Uterus (tissue), 4 donors: ENCODE results near the gene DHDH. TPM values are rescaled to one million over a fixed set of nuclear protein-coding genes. Genes with fewer than 3 reads are reported as not detected.
A peak's percentile ranks its signal among the peaks of the same experiment; 100 is the strongest.

Source experiments
- DNase-seq, 2 donors: peaks; one replicate each; pipeline ENCODE4 v3.0.0-alpha.2; 2019 to 2020
- H3K27ac ChIP-seq, 2 donors: fragments of 200-600 bp; sonication (generic); 1 replicate in 1 of 2; 2 replicates in 1 of 2; pipeline ENCODE4 v1.5.1; 2016 to 2018
- H3K27me3 ChIP-seq, 2 donors: fragments of 200-600 bp; sonication (generic); one replicate each; pipeline ENCODE4 v1.5.1; 2018 to 2019; ENCODE audit warnings: control low read depth in 1 of 2
- H3K36me3 ChIP-seq, 2 donors: fragments of 200-600 bp; sonication (generic); one replicate each; pipeline ENCODE4 v1.5.1; 2019; ENCODE audit warnings: control low read depth in 1 of 2
- H3K4me1 ChIP-seq, 2 donors: fragments of 200-600 bp; sonication (generic); one replicate each; pipeline ENCODE4 v1.5.1; 2018 to 2019; ENCODE audit warnings: control low read depth in 1 of 2
- H3K4me3 ChIP-seq, 2 donors: fragments of 200-600 bp; sonication (generic); 1 replicate in 1 of 2; 2 replicates in 1 of 2; pipeline ENCODE4 v1.5.1; 2018 to 2019; ENCODE audit warnings: mild to moderate bottlenecking in 1 of 2
- H3K9me3 ChIP-seq, 2 donors: fragments of 200-600 bp; sonication (generic); one replicate each; pipeline ENCODE4 v1.5.1; 2019; ENCODE audit warnings: control low read depth in 1 of 2
- POLR2A ChIP-seq, 2 donors: fragments of 450-650 bp; IDR thresholded peaks; one replicate each; pipeline ENCODE4 v1.6.1; 2016; ENCODE audit warnings: antibody characterized with exemption in 2 of 2, mild to moderate bottlenecking in 1 of 2, moderate library complexity in 1 of 2
- intact Hi-C: fragments of 100-400 bp; cut with DNase I; formaldehyde crosslinking; loops from one replicate; pipeline ENCODE4 v1.15.1; 2023; ENCODE audit warnings: low total_unique reads
- total RNA-seq, 4 donors: library from RNA; depleted of rRNA in 3 of 4; stranded (reverse); fragments of >200 nt in 3 of 4; gene quantifications; one replicate each; pipeline versions ENCODE4 v1.1.0 to v1.2.4, GENCODE V29; 2014 to 2023
- TF ChIP-seq, protein P1 (sequence below), 4 experiments: fragments of 200-600 bp in 2 of 4; fragments of 450-650 bp in 2 of 4; sonication (generic) in 2 of 4; IDR thresholded peaks; one replicate each; pipeline ENCODE4 v1.5.1; 2016 to 2019; ENCODE audit warnings: antibody characterized with exemption in 4 of 4, mild to moderate bottlenecking in 2 of 4, moderate library complexity in 1 of 4
- donor health status: DM: yes; HTN: yes; CAD: no.

The DHDH gene
- total RNA-seq, 4 donors from 2014 or later: 0.41 to 0.95 TPM; not detected in 2

- intact Hi-C loops: loop anchor here (10.0 kb wide), 1 partner anchor 67 kb away; the partner anchor contains the start of gene TULP2
- H3K9me3 ChIP-seq: no peaks in the 10 kb centered on the region
- peaks cover 0 to 22% of the 10 kb centered on the region in 2 donors for H3K4me1 ChIP-seq
- H3K4me3 ChIP-seq: no peak overlapping the region
- H3K36me3 ChIP-seq: no peaks in the 10 kb centered on the region
- TF ChIP-seq, protein P1, sequence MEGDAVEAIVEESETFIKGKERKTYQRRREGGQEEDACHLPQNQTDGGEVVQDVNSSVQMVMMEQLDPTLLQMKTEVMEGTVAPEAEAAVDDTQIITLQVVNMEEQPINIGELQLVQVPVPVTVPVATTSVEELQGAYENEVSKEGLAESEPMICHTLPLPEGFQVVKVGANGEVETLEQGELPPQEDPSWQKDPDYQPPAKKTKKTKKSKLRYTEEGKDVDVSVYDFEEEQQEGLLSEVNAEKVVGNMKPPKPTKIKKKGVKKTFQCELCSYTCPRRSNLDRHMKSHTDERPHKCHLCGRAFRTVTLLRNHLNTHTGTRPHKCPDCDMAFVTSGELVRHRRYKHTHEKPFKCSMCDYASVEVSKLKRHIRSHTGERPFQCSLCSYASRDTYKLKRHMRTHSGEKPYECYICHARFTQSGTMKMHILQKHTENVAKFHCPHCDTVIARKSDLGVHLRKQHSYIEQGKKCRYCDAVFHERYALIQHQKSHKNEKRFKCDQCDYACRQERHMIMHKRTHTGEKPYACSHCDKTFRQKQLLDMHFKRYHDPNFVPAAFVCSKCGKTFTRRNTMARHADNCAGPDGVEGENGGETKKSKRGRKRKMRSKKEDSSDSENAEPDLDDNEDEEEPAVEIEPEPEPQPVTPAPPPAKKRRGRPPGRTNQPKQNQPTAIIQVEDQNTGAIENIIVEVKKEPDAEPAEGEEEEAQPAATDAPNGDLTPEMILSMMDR (IDR thresholded peaks at IDR 0.05): no peak
- TF ChIP-seq POLR2A (IDR thresholded peaks at IDR 0.05): no peak
- DNase-seq: no peak
- no peaks in the 10 kb centered on the region for H3K27me3 ChIP-seq
- peak overlapping the region; percentile 97 to 99 for H3K27ac ChIP-seq
These were observed 28.7 kb downstream of the DHDH start for GRCh38 chr19:48962029-48962848.

GRCh38 chr19:48962849-48963165 is 29.3 kb downstream of the DHDH start:
- DNase-seq: no peak
- Histone ChIP-seq H3K4me1 (peaks cover 0 to 23% of the 10 kb centered on the region in 2 donors), H3K9me3 (no peaks in the 10 kb centered on the region), H3K27me3 (no peaks in the 10 kb centered on the region), H3K36me3 (no peaks in the 10 kb centered on the region), H3K4me3 (no peak overlapping the region), H3K27ac (peak overlapping the region; percentile 97 to 99)
- intact Hi-C loops: loop anchor here (10.0 kb wide), 1 partner anchor 68 kb away; the partner anchor contains the start of gene TULP2
- TF ChIP-seq, protein P1 (IDR thresholded peaks at IDR 0.05): no peak
- TF ChIP-seq POLR2A (IDR thresholded peaks at IDR 0.05): no peak

- intact Hi-C loops: loop anchor here (10.0 kb wide), 1 partner anchor 69 kb away; the partner anchor contains the start of gene TULP2
- Histone ChIP-seq H3K4me1 (peaks cover 0 to 23% of the 10 kb centered on the region in 2 donors), H3K27me3 (no peaks in the 10 kb centered on the region), H3K36me3 (no peaks in the 10 kb centered on the region), H3K27ac (peak overlapping the region; percentile 97 to 99), H3K4me3 (peak overlapping the region; percentile 12 to 77), H3K9me3 (no peaks in the 10 kb centered on the region)
- peak; percentile 84 to 87 for DNase-seq
- TF ChIP-seq, protein P1 (IDR thresholded peaks at IDR 0.05): no peak
- TF ChIP-seq POLR2A (IDR thresholded peaks at IDR 0.05): peak; percentile 39 to 68
These were observed 30.1 kb downstream of the DHDH start for GRCh38 chr19:48963371-48964204.

GRCh38 chr19:48964205-48965039 is 30.9 kb downstream of the DHDH start:
- Histone ChIP-seq H3K27ac (peak overlapping the region; percentile 97 to 99), H3K9me3 (no peaks in the 10 kb centered on the region), H3K4me1 (peaks cover 0 to 23% of the 10 kb centered on the region in 2 donors), H3K27me3 (no peaks in the 10 kb centered on the region), H3K36me3 (no peaks in the 10 kb centered on the region), H3K4me3 (peak overlapping the region; percentile 77 to 81)
- intact Hi-C loops: loop anchor here (10.0 kb wide), 1 partner anchor 70 kb away; the partner anchor contains the start of gene TULP2
- TF ChIP-seq, protein P1 (IDR thresholded peaks at IDR 0.05): no peak
- TF ChIP-seq POLR2A (IDR thresholded peaks at IDR 0.05): no peak
- DNase-seq: no peak
